Measurements from ENCODE around the gene PTPN4.

Gene PTPN4

GRCh38 chr2:119860924-119861323 is 101.2 kb downstream of the PTPN4 start:
- no peak for DNase-seq

- DNase-seq: peak; percentile 69
Measured at GRCh38 chr2:119862127-119862889, 102.6 kb downstream of the PTPN4 start.

GRCh38 chr2:119864318-119864717 is 104.6 kb downstream of the PTPN4 start:
- peak; percentile 10 for DNase-seq

- no peak for DNase-seq
Measured at GRCh38 chr2:119871725-119872124, 112.0 kb downstream of the PTPN4 start.

- no peak for DNase-seq
Measured at GRCh38 chr2:119873350-119874315, 113.9 kb downstream of the PTPN4 start.

- no peak for DNase-seq
Measured at GRCh38 chr2:119879502-119879901, 119.8 kb downstream of the PTPN4 start.

- DNase-seq: no peak
Measured at GRCh38 chr2:119888680-119889079, 129.0 kb downstream of the PTPN4 start.

- no peak for DNase-seq
Measured at GRCh38 chr2:119897736-119898395, 138.1 kb downstream of the PTPN4 start.

GRCh38 chr2:119901013-119901412 is 141.3 kb downstream of the PTPN4 start:
- DNase-seq: no peak

- no peak for DNase-seq
Measured at GRCh38 chr2:119910566-119910965, 150.8 kb downstream of the PTPN4 start.

GRCh38 chr2:119914266-119914665 is 154.5 kb downstream of the PTPN4 start:
- no peak for DNase-seq

GRCh38 chr2:119921825-119922224 is 162.1 kb downstream of the PTPN4 start:
- no peak for DNase-seq

- no peak for DNase-seq
Measured at GRCh38 chr2:119922699-119923098, 163.0 kb downstream of the PTPN4 start.

- DNase-seq: peak; percentile 46
Measured at GRCh38 chr2:119929537-119929936, 169.8 kb downstream of the PTPN4 start.

- no peak for DNase-seq
Measured at GRCh38 chr2:119932809-119933208, 173.1 kb downstream of the PTPN4 start.

GRCh38 chr2:119934319-119934718 is 174.6 kb downstream of the PTPN4 start:
- no peak for DNase-seq

GRCh38 chr2:119937680-119938079 is 178.0 kb downstream of the PTPN4 start:
- no peak for DNase-seq

GRCh38 chr2:119939915-119940314 is 180.2 kb downstream of the PTPN4 start:
- no peak for DNase-seq

GRCh38 chr2:119940856-119941255 is 181.1 kb downstream of the PTPN4 start:
- DNase-seq: no peak

- no peak for DNase-seq
Measured at GRCh38 chr2:119941388-119941787, 181.7 kb downstream of the PTPN4 start.

GRCh38 chr2:119941981-119942513 is 182.3 kb downstream of the PTPN4 start:
- DNase-seq: no peak

- no peak for DNase-seq
Measured at GRCh38 chr2:119943058-119943457, 183.3 kb downstream of the PTPN4 start.

- no peak for DNase-seq
Measured at GRCh38 chr2:119947535-119947934, 187.8 kb downstream of the PTPN4 start.
